ENCODE data around the gene STX1B. TPM values are rescaled to one million over a fixed set of nuclear protein-coding genes. Genes with fewer than 3 reads are reported as not detected.
"Not testable (repeated sequence)": the region's sequence is repeated elsewhere in the genome, so short reads cannot be mapped to it uniquely, and the experiment has no call there.

The STX1B gene
- polyA plus RNA-seq, 4 donors = 0.73 to 2.1 (median 1.2) TPM

DNA sequence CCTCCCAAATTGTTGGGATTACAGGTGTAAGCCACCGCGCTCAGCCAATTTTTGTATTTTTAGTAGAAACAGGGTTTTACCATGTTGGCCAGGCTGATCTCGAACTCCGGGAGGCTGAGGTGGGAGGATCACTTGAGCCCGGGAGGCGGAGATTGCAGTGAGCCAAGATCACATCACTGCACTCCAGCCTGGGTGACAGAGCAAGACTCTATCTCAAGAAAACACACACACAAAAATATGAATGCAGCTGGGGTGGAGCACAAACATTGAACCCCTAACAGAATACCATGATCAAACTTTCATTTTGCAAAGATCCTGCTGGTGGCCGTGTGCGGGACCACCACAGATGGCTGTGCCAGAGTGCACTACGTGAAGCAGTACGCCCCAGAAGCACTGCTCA, 7.3 kb upstream of the STX1B start:
- not testable (repeated sequence) for DNase-seq (ENCODE audit: low read depth in 4 of 4, low spot score in 3 of 4)

GRCh38 chr16:31016018-31016417, 5.6 kb upstream of the STX1B start:
- DNase-seq (ENCODE audit: low read depth in 4 of 4, low spot score in 3 of 4) = no peak

DNA sequence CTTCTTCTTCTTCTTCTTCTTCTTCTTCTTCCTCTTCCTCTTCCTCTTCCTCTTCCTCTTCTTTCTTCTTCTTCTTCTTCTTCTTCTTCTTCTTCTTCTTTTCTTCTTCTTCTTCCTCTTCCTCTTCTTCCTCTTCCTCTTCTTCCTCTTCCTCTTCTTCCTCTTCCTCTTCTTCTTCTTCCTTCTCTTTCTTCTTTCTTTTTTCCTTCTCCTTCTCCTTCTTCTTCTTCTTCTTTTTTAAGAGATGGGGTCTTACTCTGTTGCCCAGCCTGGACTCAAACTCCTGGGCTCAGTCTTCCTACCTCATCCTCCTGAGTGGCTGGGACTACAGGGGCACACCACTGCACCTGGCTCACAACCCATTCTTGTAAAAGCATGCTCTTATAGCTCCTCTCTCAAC, 2.9 kb upstream of the STX1B start:
- DNase-seq (ENCODE audit: low read depth in 4 of 4, low spot score in 3 of 4) = not testable (repeated sequence)

DNA sequence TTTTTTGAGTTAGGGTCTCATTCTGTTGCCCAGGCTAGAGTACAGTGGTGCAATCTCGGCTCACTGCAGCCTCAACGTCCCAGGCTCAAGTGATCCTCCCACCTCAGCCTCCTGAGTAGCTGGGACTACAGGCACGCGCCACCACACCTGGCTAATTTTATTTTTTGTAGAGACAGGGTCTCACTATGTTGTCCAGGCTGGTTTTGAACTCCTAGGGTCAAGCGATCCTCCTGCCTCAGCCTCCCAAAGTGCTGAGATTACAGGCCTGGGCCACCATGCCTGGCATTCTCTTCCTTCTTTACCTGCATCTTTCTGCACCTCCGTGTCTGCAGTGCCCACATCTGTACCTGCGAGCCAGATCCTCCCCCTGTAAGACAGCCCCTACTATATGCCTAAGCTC, 1.4 kb upstream of the STX1B start:
- not testable (repeated sequence) for DNase-seq (ENCODE audit: low read depth in 4 of 4, low spot score in 3 of 4)

DNA sequence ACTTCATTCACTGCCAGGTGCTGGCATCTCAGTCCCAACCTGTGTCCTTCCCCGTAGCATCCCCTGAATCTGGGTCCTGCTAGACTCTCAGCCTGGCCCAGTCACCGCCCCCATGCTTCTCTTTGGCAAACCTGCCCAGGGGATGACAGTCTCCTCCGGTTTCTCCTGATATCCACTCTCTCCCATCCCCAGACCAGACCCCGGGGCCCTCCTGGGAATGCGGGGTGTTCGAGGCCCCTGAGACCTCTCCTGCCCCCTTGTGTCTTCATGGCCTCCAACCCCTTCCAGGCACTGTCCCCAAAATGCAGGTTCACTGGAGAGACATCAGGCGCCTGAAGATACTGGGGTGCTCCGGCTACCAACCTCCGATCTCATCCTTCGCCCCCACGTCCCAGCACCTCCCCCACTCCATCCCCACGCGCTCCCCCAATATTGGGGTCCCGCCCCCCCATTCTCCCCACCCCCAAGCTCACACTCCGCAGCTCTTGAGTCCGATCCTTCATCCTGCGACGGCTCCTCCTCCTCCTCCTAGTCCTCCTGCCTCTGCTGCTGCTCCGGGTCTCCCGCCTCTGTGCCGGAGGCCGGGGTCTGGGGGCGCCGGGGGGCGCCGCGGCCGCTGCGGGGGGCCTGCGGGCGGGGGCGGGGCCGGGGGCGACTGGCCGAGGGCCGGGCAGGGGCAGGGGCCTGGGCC, 399 bp downstream of the STX1B start:
- no peak for DNase-seq (ENCODE audit: low read depth in 4 of 4, low spot score in 3 of 4)

DNA sequence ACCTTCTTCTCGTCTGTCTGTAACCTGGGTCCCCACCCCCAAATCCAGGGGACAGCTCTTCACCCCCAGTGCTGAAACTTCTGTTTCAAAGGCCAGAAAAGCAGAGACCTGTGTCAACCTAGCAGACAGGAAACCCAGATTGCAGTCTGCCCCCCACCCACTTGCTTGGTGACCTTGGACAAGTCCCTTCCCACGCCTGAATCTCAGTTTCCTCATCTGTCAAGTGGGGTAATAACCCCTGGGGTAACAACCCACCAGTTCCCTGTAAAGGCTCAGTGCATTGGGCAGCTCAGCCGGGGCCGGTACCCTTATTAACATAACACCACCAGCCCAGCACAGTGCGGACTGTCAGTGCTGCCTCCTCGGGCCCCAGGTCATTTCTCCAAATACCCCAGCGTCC, 1.3 kb downstream of the STX1B start:
- no peak for DNase-seq (ENCODE audit: low read depth in 4 of 4, low spot score in 3 of 4)

GRCh38 chr16:31008551-31008950, 1.9 kb downstream of the STX1B start:
- DNase-seq (ENCODE audit: low read depth in 4 of 4, low spot score in 3 of 4) = no peak

DNA sequence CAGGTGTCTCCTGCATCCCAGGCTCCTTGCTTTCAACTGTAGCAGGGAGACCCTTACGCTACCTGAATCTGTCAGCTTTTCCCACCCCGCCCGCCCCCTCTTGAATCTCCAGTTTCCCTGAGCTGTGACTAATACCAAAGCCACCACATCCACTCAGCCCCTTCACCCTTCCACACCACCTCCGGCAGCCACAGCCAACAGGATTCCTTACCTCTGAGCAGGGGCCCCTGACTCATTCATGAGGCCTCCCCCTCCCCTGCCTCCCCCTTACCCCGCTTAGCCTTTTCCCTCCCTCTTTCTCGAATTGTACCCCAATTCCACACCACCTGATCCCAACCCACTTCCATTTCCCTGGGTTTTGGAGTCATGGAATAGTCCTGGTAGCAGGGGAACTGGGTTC, 2.3 kb downstream of the STX1B start:
- DNase-seq (ENCODE audit: low read depth in 4 of 4, low spot score in 3 of 4) = no peak

DNA sequence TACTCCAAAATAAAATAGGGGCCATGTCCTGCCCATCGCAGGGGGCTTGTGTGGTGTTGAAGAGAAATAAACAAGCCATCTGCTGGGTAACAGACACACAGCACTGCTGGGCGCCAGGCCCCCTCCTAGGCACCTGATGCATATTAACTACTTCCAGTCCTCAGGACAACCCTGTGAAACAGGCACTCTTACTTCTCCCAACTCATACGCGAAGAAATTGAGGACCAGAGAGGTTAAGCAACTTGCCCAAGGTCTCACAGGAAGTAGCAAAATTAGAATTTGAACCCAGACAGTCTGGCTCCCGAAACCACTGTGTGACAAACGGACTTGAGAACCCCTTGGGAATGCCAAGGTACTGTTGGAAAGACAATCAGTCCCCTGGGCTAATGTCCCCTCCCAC, 2.8 kb downstream of the STX1B start:
- DNase-seq (ENCODE audit: low read depth in 4 of 4, low spot score in 3 of 4) = no peak

DNA sequence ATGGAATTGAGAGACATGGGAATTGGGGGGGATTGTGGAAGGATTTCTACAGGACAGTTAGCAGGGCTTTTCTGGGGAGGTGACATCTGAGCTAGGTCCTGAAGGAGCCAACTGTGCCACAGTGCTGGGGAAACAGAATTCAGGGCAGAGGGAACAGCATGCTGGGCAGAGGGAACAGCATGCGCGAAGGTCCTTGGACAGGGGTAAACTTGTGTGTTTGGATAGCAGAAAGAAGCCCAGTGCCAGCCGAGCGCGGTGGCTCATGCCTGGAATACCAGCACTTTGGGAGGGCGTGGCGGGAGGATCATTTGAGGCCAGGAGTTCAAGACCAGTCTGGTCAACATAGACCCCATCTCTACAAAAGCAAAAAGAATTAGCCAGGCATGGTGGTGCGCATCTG, 3.8 kb downstream of the STX1B start:
- no peak for DNase-seq (ENCODE audit: low read depth in 4 of 4, low spot score in 3 of 4)

DNA sequence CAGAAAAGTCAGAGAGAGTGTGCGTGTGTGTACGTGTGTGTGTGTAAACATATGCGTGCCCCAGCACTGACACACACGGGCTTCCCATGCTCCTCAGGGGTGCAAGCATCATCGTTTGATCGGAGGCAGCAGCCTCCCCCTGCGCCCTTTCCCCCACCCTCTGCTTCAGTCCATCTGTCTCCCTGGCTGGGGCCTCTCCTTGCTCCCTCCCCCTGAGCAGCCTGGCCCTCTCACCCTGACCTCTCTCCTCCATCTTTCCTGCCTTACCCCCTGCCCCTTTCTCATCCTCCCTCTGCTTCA, 4.4 kb downstream of the STX1B start:
- no peak for DNase-seq (ENCODE audit: low read depth in 4 of 4, low spot score in 3 of 4)

DNA sequence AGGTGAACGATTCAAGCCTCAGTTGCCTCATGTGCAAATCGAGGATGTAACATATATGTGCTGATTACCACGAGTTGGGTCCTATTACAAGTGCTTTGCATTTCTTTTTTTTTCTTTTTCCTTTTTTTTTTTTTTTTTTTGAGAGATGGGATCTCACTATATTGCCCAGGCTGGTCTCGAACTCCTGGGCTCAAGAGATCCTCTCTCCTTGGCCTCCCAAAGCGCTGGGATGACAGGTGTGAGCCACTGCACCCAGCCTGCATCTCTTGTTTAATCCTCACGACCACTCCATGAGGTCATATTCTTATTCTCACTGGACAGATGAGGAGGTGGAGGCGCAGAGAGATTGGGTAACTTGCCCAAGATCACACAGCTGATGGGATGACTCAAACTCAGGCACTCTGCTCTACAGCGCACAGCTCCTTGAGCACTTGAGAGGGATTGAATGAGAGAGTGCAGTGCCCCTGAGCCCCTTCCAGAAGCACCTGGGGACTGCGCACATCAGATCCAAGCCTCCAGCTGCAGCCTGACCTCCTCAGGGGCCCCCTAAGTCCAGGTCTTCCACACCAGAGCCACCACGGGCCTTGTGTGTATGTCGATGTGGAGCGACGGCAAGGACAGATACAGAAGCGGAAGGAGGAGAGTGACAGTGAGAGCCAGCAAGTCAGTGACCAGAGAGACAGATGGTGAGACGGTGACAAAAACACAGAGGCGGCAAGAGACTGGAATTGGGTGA, 4.9 kb downstream of the STX1B start:
- DNase-seq (ENCODE audit: low read depth in 4 of 4, low spot score in 3 of 4) = no peak

DNA sequence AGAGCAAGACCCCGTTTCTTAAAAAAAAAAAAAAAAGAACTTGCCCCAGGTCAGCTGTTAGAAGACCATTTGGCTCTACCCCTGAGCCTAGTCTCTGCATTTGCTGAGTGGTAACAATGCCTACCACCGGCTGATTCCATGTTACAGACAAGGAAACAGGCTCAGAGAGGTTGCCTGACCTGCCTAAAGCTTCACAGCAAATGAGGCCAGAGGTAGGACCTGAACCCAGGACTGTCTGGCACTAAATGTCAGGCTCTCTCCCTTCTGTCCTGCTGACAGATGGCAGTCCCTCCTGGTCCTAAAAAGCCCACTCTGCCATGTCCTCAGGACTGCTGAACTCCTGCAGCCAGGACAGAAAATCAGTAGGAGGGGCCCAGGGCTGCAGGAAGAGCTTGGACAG, 5.8 kb downstream of the STX1B start:
- DNase-seq (ENCODE audit: low read depth in 4 of 4, low spot score in 3 of 4) = no peak

DNA sequence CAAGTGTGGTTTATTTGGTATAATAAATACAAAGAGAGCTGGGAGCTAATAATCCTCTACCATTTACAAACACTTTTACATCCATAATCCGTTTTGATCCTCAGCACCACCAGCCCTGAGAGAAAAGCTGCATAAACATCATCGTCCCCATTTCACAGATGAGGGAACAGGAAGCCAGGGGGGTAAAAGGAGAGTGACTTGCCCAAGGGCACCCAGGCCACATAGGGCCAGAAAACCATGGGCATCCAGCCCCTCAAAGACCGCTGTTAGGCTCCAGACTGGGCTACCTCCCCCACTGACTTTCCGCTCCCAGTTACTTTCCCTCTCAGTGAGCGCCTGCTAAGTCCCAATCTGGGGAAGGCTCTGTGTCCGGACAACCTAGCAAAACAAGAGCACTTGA, 6.7 kb downstream of the STX1B start:
- DNase-seq (ENCODE audit: low read depth in 4 of 4, low spot score in 3 of 4) = no peak

DNA sequence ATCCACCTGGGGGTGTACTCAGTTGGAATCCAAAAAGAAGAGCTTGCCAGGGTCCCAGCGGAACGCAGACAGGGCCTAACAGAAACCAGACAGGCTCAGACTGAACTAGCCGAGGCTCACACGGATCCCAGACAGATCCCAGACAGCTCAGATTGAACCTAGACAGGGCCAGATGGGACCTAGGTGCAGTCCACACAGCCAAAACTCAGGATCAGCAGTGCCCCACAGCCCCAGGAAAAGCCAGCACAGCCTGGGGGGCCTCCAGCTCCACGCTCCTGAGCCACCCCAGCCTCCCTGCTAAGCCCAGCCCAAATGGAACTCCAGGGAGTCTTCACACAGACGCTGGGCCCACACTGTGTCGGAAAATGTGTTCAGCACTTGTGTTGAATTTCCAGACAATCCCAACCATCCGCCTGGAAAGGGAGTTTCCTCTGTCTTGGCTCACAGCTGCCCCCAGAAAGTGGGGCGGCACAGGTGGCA, 7.5 kb downstream of the STX1B start:
- DNase-seq (ENCODE audit: low read depth in 4 of 4, low spot score in 3 of 4) = no peak

- no peak for DNase-seq (ENCODE audit: low read depth in 4 of 4, low spot score in 3 of 4)
These were observed 8.2 kb downstream of the STX1B start for GRCh38 chr16:31002250-31002700.

GRCh38 chr16:31001507-31002249, 8.8 kb downstream of the STX1B start:
- DNase-seq (ENCODE audit: low read depth in 4 of 4, low spot score in 3 of 4) = no peak

GRCh38 chr16:31000671-31001382, 9.6 kb downstream of the STX1B start:
- no peak for DNase-seq (ENCODE audit: low read depth in 4 of 4, low spot score in 3 of 4)

- no peak for DNase-seq (ENCODE audit: low read depth in 4 of 4, low spot score in 3 of 4)
These were observed 11.3 kb downstream of the STX1B start for GRCh38 chr16:30998852-30999761.

Data from right renal pelvis (tissue), 4 donors.